Kidney epithelial cell (primary cell): ENCODE data around the gene CACNA2D1. TPM values are rescaled to one million over a fixed set of nuclear protein-coding genes. Genes with fewer than 3 reads are reported as not detected.

Source experiments
- DNase-seq: peaks from one replicate; pipeline ENCODE4 v3.0.0-alpha.2; 2010; ENCODE audit warnings: low read depth
- H3K27me3 ChIP-seq: 2 replicates; pipeline ENCODE4 v1.6.0; 2011; ENCODE audit warnings: low read length; ENCODE audit not compliant: control insufficient read depth, insufficient read depth
- H3K36me3 ChIP-seq: 2 replicates; pipeline ENCODE4 v1.5.1; 2011; ENCODE audit warnings: low read length; ENCODE audit not compliant: control insufficient read depth, insufficient read depth
- H3K4me3 ChIP-seq: 2 replicates; pipeline ENCODE4 v1.5.1; 2011; ENCODE audit warnings: low read depth, mild to moderate bottlenecking, control low read depth, low read length
- total RNA-seq: library from RNA; depleted of rRNA; stranded (reverse); fragments of >200 nt; gene quantifications from 2 replicates; pipeline ENCODE4 v1.2.3, GENCODE V29; 2015
- TF ChIP-seq, protein P1 (sequence below): IDR thresholded peaks from 2 replicates; pipeline ENCODE4 v1.5.1; 2011; ENCODE audit warnings: mild to moderate bottlenecking, moderate library complexity, low read length, control low read depth, inconsistent platforms; ENCODE audit not compliant: insufficient read depth, poor library complexity, severe bottlenecking

The CACNA2D1 gene
- total RNA-seq, 1 donor from 2014 or later, result 5.9 TPM

GRCh38 chr7:82469207-82469606, 25.6 kb upstream of the CACNA2D1 start:
- no peaks in the 10 kb centered on the region for H3K36me3 ChIP-seq

GRCh38 chr7:82468435-82468834, 24.9 kb upstream of the CACNA2D1 start:
- DNase-seq, result no peak
- no peak overlapping the region for H3K4me3 ChIP-seq
- TF ChIP-seq, protein P1, sequence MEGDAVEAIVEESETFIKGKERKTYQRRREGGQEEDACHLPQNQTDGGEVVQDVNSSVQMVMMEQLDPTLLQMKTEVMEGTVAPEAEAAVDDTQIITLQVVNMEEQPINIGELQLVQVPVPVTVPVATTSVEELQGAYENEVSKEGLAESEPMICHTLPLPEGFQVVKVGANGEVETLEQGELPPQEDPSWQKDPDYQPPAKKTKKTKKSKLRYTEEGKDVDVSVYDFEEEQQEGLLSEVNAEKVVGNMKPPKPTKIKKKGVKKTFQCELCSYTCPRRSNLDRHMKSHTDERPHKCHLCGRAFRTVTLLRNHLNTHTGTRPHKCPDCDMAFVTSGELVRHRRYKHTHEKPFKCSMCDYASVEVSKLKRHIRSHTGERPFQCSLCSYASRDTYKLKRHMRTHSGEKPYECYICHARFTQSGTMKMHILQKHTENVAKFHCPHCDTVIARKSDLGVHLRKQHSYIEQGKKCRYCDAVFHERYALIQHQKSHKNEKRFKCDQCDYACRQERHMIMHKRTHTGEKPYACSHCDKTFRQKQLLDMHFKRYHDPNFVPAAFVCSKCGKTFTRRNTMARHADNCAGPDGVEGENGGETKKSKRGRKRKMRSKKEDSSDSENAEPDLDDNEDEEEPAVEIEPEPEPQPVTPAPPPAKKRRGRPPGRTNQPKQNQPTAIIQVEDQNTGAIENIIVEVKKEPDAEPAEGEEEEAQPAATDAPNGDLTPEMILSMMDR, result no peak
- no peaks in the 10 kb centered on the region for H3K27me3 ChIP-seq
- no peaks in the 10 kb centered on the region for H3K36me3 ChIP-seq

More at GRCh38 chr7:82469207-82469606, 25.6 kb upstream of the CACNA2D1 start:
- H3K4me3 ChIP-seq, result no peak overlapping the region
- TF ChIP-seq, protein P1, result no peak
- H3K27me3 ChIP-seq, result no peaks in the 10 kb centered on the region
- DNase-seq, result no peak

DNA sequence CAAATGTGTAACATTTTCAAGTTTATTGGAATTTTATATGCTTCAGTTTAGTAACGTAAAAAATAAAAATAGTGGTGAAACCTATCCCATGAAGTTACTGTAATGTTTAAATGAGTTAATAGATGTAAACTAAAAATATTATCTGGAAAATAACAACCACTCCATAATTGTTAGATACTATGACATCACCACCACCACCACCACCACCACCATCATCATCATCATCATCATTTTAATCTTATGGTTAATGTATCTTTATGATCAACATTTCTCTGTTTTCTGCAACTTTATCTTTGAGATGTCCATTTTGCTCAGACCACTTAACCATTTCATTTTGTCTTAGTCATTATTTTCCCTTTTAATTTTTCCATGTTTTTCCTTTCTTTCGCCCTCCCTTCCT, 23.4 kb upstream of the CACNA2D1 start:
- no peaks in the 10 kb centered on the region for H3K36me3 ChIP-seq
- H3K4me3 ChIP-seq, result no peak overlapping the region
- TF ChIP-seq, protein P1, result no peak
- DNase-seq, result no peak
- no peaks in the 10 kb centered on the region for H3K27me3 ChIP-seq

- Histone ChIP-seq H3K27me3 (no peaks in the 10 kb centered on the region), H3K36me3 (no peaks in the 10 kb centered on the region), H3K4me3 (no peak overlapping the region)
- DNase-seq, result no peak
- TF ChIP-seq, protein P1, result no peak
Observed at GRCh38 chr7:82464372-82464771, 20.8 kb upstream of the CACNA2D1 start.

GRCh38 chr7:82455295-82455694, 11.7 kb upstream of the CACNA2D1 start:
- TF ChIP-seq, protein P1, result no peak
- no peaks in the 10 kb centered on the region for H3K27me3 ChIP-seq

GRCh38 chr7:82450759-82451158, 7.2 kb upstream of the CACNA2D1 start:
- no peak for DNase-seq
- Histone ChIP-seq H3K4me3 (no peak overlapping the region), H3K27me3 (no peaks in the 10 kb centered on the region), H3K36me3 (no peaks in the 10 kb centered on the region)
- TF ChIP-seq, protein P1, result no peak

More at GRCh38 chr7:82455295-82455694, 11.7 kb upstream of the CACNA2D1 start:
- Histone ChIP-seq H3K36me3 (no peaks in the 10 kb centered on the region), H3K4me3 (no peak overlapping the region)
- DNase-seq, result no peak
